PFSK-1 (cell line): ENCODE measurements around the gene ZNF407.

Source experiments
- POLR2AphosphoS5 ChIP-seq: IDR thresholded peaks from 2 replicates; pipeline ENCODE4 v1.6.1; 2012; ENCODE audit warnings: low read depth, mild to moderate bottlenecking, control low read depth, low read length, moderate library complexity
- SIN3A ChIP-seq: IDR thresholded peaks from 2 replicates; pipeline ENCODE4 v1.6.1; 2012; ENCODE audit warnings: mild to moderate bottlenecking, low read length, moderate library complexity, borderline replicate concordance; ENCODE audit not compliant: insufficient read depth
- TAF1 ChIP-seq: IDR thresholded peaks from 2 replicates; pipeline ENCODE4 v1.6.1; 2012; ENCODE audit warnings: low read length, control low read depth, borderline replicate concordance; ENCODE audit not compliant: insufficient read depth
- TF ChIP-seq, protein P1 (sequence below), 2 experiments: IDR thresholded peaks; 2 replicates each; pipeline versions ENCODE4 v1.6.1 to v1.8.0; 2011 to 2012; ENCODE audit warnings: low read depth in 2 of 2, low read length in 2 of 2, control low read depth in 1 of 2, inconsistent platforms in 1 of 2, mild to moderate bottlenecking in 1 of 2, moderate library complexity in 1 of 2; ENCODE audit not compliant: insufficient read depth in 1 of 2

DNA sequence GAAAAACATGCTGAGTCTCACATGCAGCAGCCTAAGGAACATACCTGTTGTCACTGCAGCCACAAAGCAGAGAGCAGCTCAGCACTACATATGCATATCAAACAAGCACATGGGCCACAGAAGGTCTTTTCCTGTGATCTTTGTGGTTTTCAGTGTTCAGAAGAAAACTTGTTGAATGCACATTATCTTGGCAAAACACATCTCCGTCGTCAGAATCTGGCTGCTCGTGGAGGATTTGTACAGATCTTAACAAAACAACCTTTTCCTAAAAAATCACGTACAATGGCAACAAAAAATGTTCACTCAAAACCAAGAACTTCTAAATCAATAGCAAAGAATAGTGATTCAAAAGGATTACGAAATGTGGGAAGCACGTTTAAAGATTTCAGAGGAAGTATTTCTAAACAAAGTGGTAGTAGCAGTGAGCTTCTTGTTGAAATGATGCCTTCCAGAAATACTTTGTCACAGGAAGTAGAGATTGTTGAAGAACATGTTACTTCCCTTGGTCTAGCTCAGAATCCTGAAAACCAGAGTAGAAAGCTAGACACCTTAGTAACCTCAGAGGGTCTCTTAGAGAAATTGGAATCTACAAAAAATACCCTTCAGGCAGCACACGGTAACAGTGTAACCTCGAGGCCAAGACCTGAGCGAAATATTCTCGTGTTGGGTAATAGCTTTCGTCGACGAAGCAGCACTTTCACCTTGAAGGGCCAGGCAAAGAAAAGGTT, 34.1 kb downstream of the ZNF407 start:
- TF ChIP-seq, protein P1, sequence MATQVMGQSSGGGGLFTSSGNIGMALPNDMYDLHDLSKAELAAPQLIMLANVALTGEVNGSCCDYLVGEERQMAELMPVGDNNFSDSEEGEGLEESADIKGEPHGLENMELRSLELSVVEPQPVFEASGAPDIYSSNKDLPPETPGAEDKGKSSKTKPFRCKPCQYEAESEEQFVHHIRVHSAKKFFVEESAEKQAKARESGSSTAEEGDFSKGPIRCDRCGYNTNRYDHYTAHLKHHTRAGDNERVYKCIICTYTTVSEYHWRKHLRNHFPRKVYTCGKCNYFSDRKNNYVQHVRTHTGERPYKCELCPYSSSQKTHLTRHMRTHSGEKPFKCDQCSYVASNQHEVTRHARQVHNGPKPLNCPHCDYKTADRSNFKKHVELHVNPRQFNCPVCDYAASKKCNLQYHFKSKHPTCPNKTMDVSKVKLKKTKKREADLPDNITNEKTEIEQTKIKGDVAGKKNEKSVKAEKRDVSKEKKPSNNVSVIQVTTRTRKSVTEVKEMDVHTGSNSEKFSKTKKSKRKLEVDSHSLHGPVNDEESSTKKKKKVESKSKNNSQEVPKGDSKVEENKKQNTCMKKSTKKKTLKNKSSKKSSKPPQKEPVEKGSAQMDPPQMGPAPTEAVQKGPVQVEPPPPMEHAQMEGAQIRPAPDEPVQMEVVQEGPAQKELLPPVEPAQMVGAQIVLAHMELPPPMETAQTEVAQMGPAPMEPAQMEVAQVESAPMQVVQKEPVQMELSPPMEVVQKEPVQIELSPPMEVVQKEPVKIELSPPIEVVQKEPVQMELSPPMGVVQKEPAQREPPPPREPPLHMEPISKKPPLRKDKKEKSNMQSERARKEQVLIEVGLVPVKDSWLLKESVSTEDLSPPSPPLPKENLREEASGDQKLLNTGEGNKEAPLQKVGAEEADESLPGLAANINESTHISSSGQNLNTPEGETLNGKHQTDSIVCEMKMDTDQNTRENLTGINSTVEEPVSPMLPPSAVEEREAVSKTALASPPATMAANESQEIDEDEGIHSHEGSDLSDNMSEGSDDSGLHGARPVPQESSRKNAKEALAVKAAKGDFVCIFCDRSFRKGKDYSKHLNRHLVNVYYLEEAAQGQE (IDR thresholded peaks at IDR 0.05; ENCODE audit: insufficient read depth in 1 of 2, low read depth in 2 of 2, low read length in 2 of 2) = no peak
- TF ChIP-seq TAF1 (no peak), POLR2AphosphoS5 (no peak), SIN3A (no peak)
